AG20443 (cell line): Measurements from ENCODE around the gene TEPSIN.
A peak's percentile ranks its signal among the peaks of the same experiment; 100 is the strongest.
"Not testable (repeated sequence)": the region's sequence is repeated elsewhere in the genome, so short reads cannot be mapped to it uniquely, and the experiment has no call there.

Experiments used
- DNase-seq: peaks from one replicate; pipeline ENCODE4 v3.0.0; 2012; ENCODE audit warnings: low spot score, mixed read lengths

TEPSIN gene

GRCh38 chr17:81235822-81236740 lies 2.8 kb downstream of the TEPSIN start:
- DNase-seq: no peak

DNA sequence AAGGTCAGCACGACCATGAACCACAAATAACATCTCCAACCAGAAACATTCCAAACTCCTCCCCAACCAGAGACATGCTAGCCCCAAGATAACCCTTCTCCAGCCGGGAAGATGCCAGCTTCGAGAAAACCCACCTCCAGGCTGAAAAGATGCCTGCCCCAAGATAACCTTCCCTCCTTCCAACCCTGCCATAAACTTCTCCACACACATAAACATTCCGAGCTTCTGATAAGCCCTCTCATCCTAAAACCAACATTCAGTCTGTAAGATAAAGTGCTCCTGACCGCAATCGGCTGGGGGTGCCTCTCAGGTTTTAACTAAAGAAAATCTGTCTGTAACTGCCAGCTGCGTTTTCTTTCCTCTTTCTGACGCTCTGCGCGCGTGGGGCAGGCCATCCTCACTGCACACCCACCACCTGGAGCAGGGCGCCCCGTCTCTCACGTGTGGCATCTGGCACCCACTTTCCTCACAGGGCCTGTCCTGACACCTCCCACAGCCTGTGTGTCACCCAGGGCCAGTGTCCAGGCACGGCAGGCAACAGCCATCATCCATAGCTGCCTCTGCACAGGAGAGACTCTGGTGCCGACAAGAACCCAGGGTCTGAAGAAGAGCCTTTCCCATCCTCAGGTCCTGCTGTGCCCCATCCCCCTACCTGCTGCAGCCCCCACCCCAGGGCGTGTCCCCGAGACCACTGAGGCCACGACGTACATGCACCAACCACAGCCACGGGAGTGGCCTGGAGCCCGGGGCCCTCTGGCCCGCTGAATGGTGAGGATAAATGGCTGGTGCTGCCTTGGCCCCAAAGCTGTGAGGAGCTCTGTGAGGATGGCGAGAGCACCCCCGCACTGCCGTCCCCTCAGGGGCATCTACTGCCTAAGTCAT lies 3.7 kb downstream of the TEPSIN start:
- no peak for DNase-seq

DNA sequence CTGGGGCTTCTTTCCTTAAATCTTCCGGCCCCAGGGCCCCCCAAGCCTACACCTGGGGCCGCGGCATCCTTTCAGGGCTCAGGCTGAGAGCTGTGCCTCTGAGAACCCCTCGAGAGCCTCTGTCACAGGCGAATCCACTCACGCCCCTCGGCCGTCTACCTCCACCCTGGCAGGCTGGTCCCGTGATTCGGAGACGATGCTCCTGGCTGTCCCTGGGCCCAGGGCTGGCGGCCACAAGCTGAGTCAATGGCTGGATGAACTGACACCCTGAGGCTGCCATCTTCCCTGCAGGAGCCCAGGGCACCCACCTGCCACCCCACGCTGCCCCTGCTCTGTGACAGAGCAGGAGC lies 4.4 kb downstream of the TEPSIN start:
- no peak for DNase-seq

DNA sequence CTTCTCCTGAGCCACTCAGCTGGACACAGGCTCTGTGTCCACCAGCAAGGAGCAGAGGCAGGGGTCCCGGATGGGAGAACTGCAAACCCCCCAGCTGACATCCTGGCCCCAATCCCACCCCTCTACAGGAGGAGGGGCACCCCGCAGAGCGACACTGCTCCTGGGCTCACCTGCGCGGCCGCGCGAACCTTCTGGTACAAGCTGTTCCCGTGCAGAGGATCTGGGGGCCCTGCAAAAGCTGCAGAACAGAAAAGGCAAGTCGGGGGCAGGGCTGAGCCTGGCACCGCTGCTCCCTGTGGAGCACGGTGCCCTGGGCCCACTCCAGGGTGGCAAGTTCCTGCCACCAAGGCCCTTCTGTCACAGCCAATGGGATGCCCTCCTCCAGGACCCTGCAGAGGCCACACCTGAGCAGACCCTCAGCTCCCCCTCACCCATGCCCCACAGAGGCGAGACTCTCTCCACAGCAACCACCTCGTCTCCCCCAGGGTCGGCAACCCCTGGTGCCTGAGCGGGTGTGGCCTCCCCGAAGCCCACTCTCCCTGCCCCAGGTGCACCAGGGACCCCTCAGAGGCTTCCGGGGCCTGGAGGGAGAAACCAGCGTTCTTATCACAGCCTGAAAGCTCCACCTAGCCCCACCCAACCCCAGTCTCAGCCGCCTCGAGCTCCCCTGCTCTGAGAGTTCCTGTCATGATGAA lies 4.9 kb downstream of the TEPSIN start:
- DNase-seq: no peak

DNA sequence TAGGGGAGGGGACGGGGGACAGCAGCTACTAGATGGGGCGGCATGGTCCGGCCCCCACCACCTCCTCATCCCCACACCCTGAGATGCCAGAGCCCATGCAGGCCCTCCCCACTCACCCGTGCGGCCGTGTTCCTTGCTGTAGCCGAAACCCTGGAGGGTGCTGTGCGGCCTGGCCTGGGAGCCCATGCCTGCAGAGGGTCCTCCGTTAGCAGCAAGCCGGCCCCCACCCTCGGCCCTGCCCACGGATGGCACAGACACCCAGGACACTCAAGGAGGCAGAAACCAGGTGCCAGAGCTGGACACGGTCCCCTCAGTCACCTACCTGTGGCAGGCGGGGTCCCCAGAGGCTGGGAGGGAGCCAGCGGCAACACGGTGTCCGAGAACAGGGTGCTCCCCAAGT lies 5.5 kb downstream of the TEPSIN start:
- DNase-seq: no peak

- DNase-seq: no peak
Measured at GRCh38 chr17:81232616-81233241, 6.1 kb downstream of the TEPSIN start.

DNA sequence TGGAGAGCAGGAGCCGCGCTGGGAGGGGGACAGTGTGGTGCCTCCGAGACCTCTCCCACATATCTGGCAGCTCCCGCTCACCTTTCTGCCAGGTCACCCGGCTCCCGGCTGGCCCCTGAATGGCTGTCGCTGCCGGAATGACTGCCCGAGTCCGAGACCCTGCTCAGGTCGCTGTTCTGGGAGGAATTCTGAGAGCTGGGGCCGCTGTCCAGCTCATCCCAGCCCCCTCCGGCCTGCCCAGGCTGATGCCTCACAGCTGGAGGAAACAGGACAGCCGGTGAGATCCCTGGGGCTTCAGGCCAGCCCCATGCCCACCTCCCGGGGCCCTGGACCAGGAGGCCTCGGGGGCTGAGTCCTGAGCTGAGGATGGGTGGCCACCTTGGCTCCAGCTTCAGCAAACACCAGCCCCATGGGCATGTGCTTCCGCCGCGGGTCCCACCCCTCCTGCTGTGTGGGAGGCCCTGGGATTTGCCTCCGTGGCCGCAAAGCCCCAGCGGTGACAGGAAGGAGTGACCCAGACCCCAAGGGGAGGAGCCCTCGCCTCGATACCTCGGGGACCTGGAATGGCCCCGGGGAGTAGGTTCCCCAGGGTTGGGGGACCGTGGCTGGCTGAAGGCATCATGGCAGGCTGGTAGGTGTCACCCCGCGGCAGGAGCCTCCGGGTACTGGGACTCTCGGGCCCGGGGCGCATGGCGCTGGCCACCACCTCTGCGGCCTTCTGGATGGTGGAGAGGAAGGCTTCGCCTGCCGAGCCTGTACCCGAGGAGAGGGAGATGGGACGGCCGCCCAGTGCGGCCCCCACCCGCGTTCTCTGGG lies 6.9 kb downstream of the TEPSIN start:
- DNase-seq: no peak

DNA sequence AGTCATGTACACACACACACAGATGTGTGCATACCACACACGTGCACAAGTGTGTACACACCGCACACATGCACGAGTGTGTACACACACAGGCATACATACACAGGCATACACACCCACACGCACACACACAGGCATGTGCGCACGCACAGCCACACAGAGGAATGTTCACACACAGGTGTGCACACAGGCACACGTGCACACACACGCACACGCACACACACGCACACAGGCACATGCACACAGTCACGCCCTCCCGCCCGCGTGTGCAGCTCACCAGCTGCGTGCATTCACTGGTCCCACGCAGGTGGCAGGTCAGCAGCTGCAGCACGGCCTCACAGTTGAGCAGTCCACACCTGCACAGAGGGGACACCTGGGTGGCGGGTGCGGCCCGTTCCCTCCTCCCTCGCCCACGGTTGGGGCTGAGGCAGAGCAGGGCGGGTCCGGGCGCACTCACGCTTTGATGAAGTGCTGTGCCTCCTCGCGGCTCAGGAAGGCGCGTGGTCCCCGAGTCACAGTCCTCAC lies 7.7 kb downstream of the TEPSIN start:
- no peak for DNase-seq

DNA sequence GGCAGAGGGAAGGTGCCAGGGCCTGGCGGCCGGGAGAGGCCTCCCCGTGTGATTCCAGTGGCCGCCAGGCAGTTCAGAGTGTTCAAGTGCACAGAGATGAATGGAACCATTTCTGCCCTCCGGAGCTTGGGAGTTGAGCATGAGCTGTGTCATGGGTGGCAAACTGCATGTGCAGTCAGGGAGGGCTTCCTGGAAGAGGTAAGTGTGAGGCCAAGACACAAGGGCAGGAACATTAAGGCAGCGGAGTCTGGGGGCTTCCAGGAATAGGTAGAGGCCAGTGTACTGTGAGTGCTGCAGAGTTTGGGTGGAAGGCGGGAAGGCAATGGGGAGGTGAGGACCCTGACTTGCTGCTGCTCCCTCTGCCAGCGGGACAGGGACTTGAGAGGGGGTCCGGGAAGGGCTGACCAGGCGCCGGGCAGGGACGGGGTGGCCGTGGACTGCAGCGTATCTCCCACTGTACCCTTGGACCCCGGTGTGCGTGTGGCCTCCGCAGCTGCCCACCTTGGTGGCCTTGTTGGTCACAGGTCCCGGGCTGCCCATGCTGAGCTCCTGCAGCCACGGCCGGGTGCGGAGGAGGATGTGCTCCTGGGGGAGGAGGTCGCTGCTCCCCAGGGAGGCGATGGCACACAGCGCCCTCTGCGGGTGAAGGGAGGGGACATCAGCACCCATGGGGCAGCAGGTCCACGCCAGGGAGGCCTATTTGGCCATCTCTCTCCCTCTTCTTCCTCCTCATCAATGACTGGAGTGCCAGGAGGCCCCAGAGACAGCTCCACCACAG lies 8.6 kb downstream of the TEPSIN start:
- DNase-seq: no peak

GRCh38 chr17:81229666-81229920 lies 9.3 kb downstream of the TEPSIN start:
- DNase-seq: no peak

DNA sequence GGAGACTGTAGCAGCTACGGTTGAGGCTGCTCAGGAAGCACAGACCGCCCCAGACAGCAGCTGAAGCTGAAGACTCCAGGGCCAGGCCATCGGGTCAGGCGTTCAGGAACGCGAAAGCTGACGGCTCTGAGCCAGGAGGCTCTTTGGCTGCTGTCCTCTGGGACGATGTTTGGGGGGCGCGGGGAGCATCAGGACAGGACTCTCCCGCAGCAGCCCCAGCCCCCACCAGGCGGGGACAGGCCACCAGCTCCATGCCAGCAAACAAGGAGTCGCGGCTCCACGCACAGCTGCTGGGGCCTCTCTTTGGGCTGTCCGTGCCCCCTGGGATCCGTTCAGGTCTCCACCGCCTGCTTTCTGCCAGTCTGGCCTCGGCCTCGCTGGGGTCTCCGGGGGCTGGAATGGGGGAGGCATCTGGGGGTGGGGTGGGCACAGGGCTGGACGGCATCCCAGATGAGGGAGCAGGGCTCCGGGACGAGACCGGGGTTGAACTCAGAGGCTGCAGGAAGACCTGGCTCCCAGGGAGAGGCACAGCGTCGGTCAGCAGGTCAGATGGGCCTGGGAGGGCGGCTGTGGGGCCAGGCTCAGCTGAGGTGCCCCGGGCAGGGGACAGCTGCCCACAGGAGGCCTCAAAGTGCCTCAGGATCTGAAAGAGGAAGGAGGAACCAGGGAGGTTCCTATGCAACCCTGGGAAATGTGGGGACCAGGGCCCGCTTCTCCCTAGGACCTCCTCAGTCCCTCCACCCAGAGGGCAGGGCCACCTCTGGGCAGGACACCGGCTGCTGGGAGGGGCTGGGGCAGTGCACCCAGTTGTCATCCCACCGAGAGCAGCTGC lies 9.8 kb downstream of the TEPSIN start:
- DNase-seq: no peak

- no peak for DNase-seq
Measured at GRCh38 chr17:81228420-81228819, 10.4 kb downstream of the TEPSIN start.

DNA sequence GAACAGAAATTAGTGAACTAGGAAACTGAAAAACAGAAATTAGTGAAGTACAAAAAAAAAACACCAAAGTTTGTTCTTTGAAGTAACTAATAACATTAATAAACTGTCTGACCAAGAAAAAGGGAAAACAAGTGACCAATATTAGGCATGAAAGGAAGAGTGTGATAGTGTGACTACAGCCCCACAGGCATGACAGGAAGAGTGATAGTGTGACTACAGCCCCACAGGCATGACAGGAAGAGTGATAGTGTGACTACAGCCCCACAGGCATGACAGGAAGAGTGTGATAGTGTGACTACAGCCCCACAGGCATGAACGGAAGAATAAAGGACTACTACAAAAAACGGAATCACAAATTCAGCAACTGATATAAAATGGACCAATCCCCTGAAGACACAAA lies 11.2 kb downstream of the TEPSIN start:
- DNase-seq: not testable (repeated sequence)

DNA sequence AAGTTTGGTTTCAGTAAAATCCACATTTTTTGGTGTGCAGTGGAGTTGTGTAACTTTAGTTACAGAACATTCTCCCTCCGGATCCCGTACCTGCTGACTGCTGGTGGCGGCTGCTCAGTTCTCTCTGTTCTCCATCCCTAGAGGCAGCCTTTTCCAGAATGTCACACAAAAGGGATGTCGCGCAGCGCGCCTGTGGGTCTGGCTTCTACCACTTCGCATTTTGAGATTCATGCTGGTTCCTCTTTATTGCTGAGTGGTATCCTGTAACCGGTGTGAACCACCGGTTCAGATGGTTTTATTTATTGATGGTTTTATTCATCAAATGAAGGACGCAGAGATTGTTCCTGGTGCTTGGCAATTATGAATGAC lies 15.1 kb downstream of the TEPSIN start:
- DNase-seq: no peak

GRCh38 chr17:81222906-81223761 lies 15.7 kb downstream of the TEPSIN start, which contains the start of gene CEP131:
CEP131 (minus strand) TSS chr17:81222965; CDS start chr17:81220056, 2,909 bp downstream.
- DNase-seq: peak; percentile 100

DNA sequence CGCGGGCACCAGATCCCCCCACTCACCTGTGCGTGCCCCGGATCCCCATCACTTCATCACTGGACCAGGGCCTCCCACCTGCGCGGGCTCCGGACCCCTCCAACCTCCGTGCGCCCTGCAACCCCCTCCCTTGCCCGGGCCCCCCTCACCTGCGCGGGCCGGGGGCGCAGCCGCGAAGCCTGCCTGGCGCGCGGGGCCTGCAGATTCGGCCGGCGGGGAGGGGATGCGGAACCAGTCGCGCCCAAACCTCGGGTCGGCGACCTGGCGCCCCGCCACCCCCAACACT lies 16.3 kb downstream of the TEPSIN start:
- DNase-seq: no peak

DNA sequence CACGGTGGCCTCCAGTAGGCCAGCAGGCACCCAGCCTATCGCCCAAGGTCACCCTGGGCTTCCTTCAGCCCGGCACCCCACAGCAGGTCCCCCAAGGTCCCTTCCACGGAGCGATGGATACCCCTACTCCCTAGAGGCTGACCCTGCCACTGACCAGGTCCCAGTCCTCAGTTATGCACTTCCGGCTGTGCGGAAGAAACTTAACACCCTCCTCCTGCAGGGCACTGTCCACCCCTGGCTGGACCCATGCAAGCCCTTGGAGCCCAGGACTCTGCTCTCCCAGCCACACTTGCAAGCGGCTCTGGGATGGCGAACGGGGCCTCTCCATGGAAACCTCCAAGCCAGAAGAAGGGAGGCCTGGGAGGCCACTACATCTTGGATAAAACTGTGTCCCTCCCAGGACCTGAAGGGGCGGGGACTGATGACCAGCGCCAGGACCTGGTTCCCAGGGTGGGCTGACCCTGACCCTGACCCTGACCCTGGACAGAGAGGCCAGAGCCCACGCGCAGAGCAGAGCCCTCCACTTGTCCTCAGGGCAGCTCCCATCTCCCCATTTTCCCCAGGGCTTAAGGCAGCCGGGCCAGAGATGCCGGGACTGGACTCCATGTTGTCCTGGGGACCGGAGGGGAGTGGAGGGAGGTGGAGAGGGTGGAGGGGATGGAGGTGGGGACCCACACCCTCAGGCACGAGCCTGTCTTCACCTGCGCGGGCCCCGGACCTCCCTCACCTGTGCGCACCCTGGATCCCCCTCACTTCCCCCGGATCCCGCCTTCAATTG lies 16.8 kb downstream of the TEPSIN start:
- peak; percentile 32 for DNase-seq

- no peak for DNase-seq
Measured at GRCh38 chr17:81221371-81221841, 17.4 kb downstream of the TEPSIN start.
